K562 (cell line): ENCODE results near the gene TXNRD1. TPM values are rescaled to one million over a fixed set of nuclear protein-coding genes. Genes with fewer than 3 reads are reported as not detected.

ENCODE experiments used
- ATAC-seq: fragments of 200-7000 bp; cut with Tn5 transposase; 3 replicates; pipeline ENCODE4 v1.9.1; 2020; ENCODE audit warnings: moderate library complexity
- BruUV-seq: library from RNA; stranded (reverse); fragments of 400-500 nt; replicated peaks from 2 replicates; lab custom pipeline; 2021; lab: Mats Ljungman, UMichigan
- CTCF ChIA-PET: fragments of 300-600 bp; formaldehyde crosslinking; extraction: SDS; loops from one replicate; lab custom pipeline; 2021; ENCODE audit warnings: low intra/inter-chr PET ratio; lab: Yijun Ruan, JAX
- POLR2A ChIA-PET: fragments of 300-600, 350-650 bp; sonication (Branson Sonifier 250); formaldehyde crosslinking; extraction: SDS; loops from one replicate; lab custom pipeline; 2021; ENCODE audit warnings: antibody characterized with exemption, inconsistent platforms; lab: Yijun Ruan, JAX
- DNase-seq, 4 experiments: peaks; one replicate each; pipeline versions ENCODE4 v3.0.0 to v3.0.0-alpha.2; 2011 to 2018; ENCODE audit warnings: low spot score in 3 of 4, mixed read lengths in 3 of 4; ENCODE audit errors: extremely low read depth in 1 of 4
- FAIRE-seq: peaks from 2 replicates; lab custom pipeline; 2011; peaks lifted over from hg19 to GRCh38; lab: Jason Lieb, UNC
- H2AFZ ChIP-seq: 2 replicates; pipeline ENCODE4 v1.6.0; 2011; ENCODE audit warnings: low read depth, low read length, control low read depth, inconsistent platforms
- H3K27ac ChIP-seq: fragments of 200-600 bp; 3 replicates; pipeline ENCODE4 v1.8.0; 2011; ENCODE audit warnings: low read depth, mild to moderate bottlenecking, control low read depth, inconsistent platforms, low read length, moderate library complexity, mixed read lengths; ENCODE audit errors: extremely low read depth
- H3K27me3 ChIP-seq, 2 experiments: fragments of 300-600 bp in 1 of 2; 2 replicates in 1 of 2; 3 replicates in 1 of 2; pipeline versions ENCODE4 v1.6.0 to v1.8.0; 2011; ENCODE audit warnings: inconsistent platforms in 2 of 2, low read length in 2 of 2, mild to moderate bottlenecking in 1 of 2, mixed read lengths in 1 of 2, moderate library complexity in 1 of 2; ENCODE audit not compliant: control insufficient read depth in 2 of 2, insufficient read depth in 2 of 2
- H3K36me3 ChIP-seq: fragments of 300-600 bp; 3 replicates; pipeline ENCODE4 v1.8.0; 2011; ENCODE audit warnings: mild to moderate bottlenecking, low read length, inconsistent platforms; ENCODE audit not compliant: control insufficient read depth, insufficient read depth
- H3K4me1 ChIP-seq, 2 experiments: fragments of 200-600 bp in 1 of 2; replicated peaks in 1 of 2; 2 replicates in 1 of 2; 3 replicates in 1 of 2; pipeline versions ENCODE4 v1.5.1 to v1.8.0; 2011; ENCODE audit warnings: inconsistent platforms in 2 of 2, low read length in 2 of 2, mild to moderate bottlenecking in 1 of 2, mixed read lengths in 1 of 2, moderate library complexity in 1 of 2; ENCODE audit not compliant: control insufficient read depth in 2 of 2, insufficient read depth in 2 of 2
- H3K4me2 ChIP-seq: 2 replicates; pipeline ENCODE4 v1.6.1; 2011; ENCODE audit warnings: low read length, control low read depth, inconsistent platforms, mixed read lengths; ENCODE audit not compliant: insufficient read depth
- H3K4me3 ChIP-seq: fragments of 200-600 bp; sonication (generic), shearing (Covaris generic); 2 replicates; pipeline ENCODE4 v1.5.1; 2016; ENCODE audit warnings: control low read depth, inconsistent platforms
- H3K79me2 ChIP-seq: fragments of 200-600 bp; 3 replicates; pipeline ENCODE4 v1.8.0; 2011; ENCODE audit warnings: low read length, inconsistent platforms; ENCODE audit not compliant: control insufficient read depth, insufficient read depth
- H3K9ac ChIP-seq, 2 experiments: 2 replicates each; pipeline versions ENCODE4 v1.6.0 to v1.6.1; 2011; ENCODE audit warnings: low read depth in 2 of 2, low read length in 2 of 2, control low read depth in 1 of 2, inconsistent platforms in 1 of 2, mild to moderate bottlenecking in 1 of 2, mixed read lengths in 1 of 2; ENCODE audit not compliant: insufficient read depth in 1 of 2
- H3K9me1 ChIP-seq: one replicate; pipeline ENCODE4 v1.6.0; 2011; ENCODE audit warnings: inconsistent platforms, mild to moderate bottlenecking, low read length, moderate library complexity; ENCODE audit not compliant: control insufficient read depth, insufficient read depth
- H3K9me3 ChIP-seq: replicated peaks from 2 replicates; pipeline ENCODE4 v1.5.1; 2011; ENCODE audit warnings: low read depth, low read length, inconsistent platforms; ENCODE audit not compliant: control insufficient read depth, insufficient read depth
- H4K20me1 ChIP-seq: replicated peaks from 2 replicates; pipeline ENCODE4 v1.6.1; 2011; ENCODE audit warnings: low read length, inconsistent platforms, mixed read lengths; ENCODE audit not compliant: control insufficient read depth, insufficient read depth
- FOXA3 ChIP-seq, 2 experiments: fragments of 450-650 bp in 1 of 2; sonication (generic) in 1 of 2; formaldehyde crosslinking; IDR thresholded peaks in 1 of 2; conservative IDR thresholded peaks in 1 of 2; 2 replicates each; pipeline versions ENCODE4 v1.4.0 to v1.8.0; 2020 to 2022; ENCODE audit warnings: mild to moderate bottlenecking in 2 of 2, missing genetic modification reagents in 1 of 2
- HINFP ChIP-seq: fragments of 450-650 bp; conservative IDR thresholded peaks from 2 replicates; pipeline ENCODE4 v1.6.1; 2016; ENCODE audit warnings: missing genetic modification characterization, low read depth, mild to moderate bottlenecking, control low read depth, missing compliant biosample characterization
- IFI16 ChIP-seq: fragments of 250-450 bp; sonication (Bioruptor Pico); IDR thresholded peaks from 2 replicates; pipeline ENCODE4 v2.1.2; 2022; ENCODE audit warnings: mild to moderate bottlenecking, inconsistent platforms
- MAFF ChIP-seq: IDR thresholded peaks from 2 replicates; pipeline ENCODE4 v1.6.1; 2012; ENCODE audit warnings: low read length, improper control_type of control experiment
- MCM3 ChIP-seq: fragments of 450-650 bp; IDR thresholded peaks from 2 replicates; pipeline ENCODE4 v1.6.1; 2016
- PHTF2 ChIP-seq: fragments of 250-450 bp; sonication (Bioruptor Pico); IDR thresholded peaks from 2 replicates; pipeline ENCODE4 v1.5.0; 2021; ENCODE audit warnings: mild to moderate bottlenecking
- POLR3G ChIP-seq: IDR thresholded peaks from 2 replicates; pipeline ENCODE4 v1.6.1; 2011; ENCODE audit not compliant: insufficient read length, insufficient replicate concordance; ENCODE audit errors: extremely low read depth
- SOX6 ChIP-seq: fragments of 450-650 bp; IDR thresholded peaks from 2 replicates; pipeline ENCODE4 v1.6.1; 2014; ENCODE audit warnings: mild to moderate bottlenecking
- ZNF143 ChIP-seq: sonication (generic); formaldehyde crosslinking; IDR thresholded peaks from 2 replicates; pipeline ENCODE4 v1.9.0; 2022; ENCODE audit warnings: mild to moderate bottlenecking, missing genetic modification reagents
- ZNF318 ChIP-seq, 2 experiments: fragments of 450-650 bp; IDR thresholded peaks; 2 replicates each; pipeline ENCODE4 v1.6.1; 2016; ENCODE audit warnings: mild to moderate bottlenecking in 2 of 2, borderline replicate concordance in 1 of 2, low read depth in 1 of 2, moderate library complexity in 1 of 2
- ZNF41 ChIP-seq: fragments of 250-450 bp; sonication (Bioruptor Pico); conservative IDR thresholded peaks from 2 replicates; pipeline ENCODE4 v1.4.0; 2020; ENCODE audit warnings: mild to moderate bottlenecking
- ZNF445 ChIP-seq: fragments of 250-450 bp; sonication (Bioruptor Pico); IDR thresholded peaks from 2 replicates; pipeline ENCODE4 v1.4.0; 2020; ENCODE audit warnings: low read depth, mild to moderate bottlenecking, moderate library complexity
- ZNF511 ChIP-seq: sonication (generic); formaldehyde crosslinking; IDR thresholded peaks from 2 replicates; pipeline ENCODE4 v1.8.0; 2022; ENCODE audit warnings: mild to moderate bottlenecking, missing genetic modification reagents
- WGBS: fragments of 100-300 bp; shearing (Covaris generic); methylation state at CpG from one replicate; pipeline ENCODE4 v1.1.6; 2016; ENCODE audit warnings: low coverage, mixed read lengths; ENCODE audit not compliant: insufficient coverage; ENCODE audit errors: missing lambda C conversion rate; 5-methylcytosine and 5-hydroxymethylcytosine counted together
- in situ Hi-C: fragments of 300-500 bp; cut with MboI; formaldehyde crosslinking; loops from 4 replicates; pipeline ENCODE4 v1.15.0; 2018; ENCODE audit warnings: inconsistent platforms, mixed read lengths
- intact Hi-C: fragments of 100-400 bp; cut with micrococcal nuclease; formaldehyde crosslinking; loops from 2 replicates; pipeline ENCODE4 v1.14.2; 2022
- polyA plus RNA-seq, 8 experiments: library from polyadenylated mRNA; depleted of rRNA in 4 of 8; stranded (reverse) in 5 of 8; unstranded in 3 of 8; fragments of >200 nt; fragmentation: Nextera tagmentation in 2 of 8; fragmentation: Illumina TruSeq in 1 of 8; extraction: Ambion mirVana in 2 of 8; extraction: Trizol in 1 of 8; gene quantifications; 2 replicates each; pipeline versions ENCODE4 v1.2.1 to v1.2.3, GENCODE V29; 2011 to 2014; ENCODE audit warnings: inconsistent platforms in 1 of 8, missing spikeins in 1 of 8
- total RNA-seq, 7 experiments: library from RNA; depleted of rRNA in 6 of 7; stranded (reverse); fragments of >200 nt in 6 of 7; fragmentation: Illumina TruSeq in 2 of 7; extraction: Trizol in 2 of 7; gene quantifications; 2 replicates each; pipeline versions ENCODE4 v1.2.1 to v1.2.3, GENCODE V29; 2011 to 2021; ENCODE audit warnings: low replicate concordance in 1 of 7

TXNRD1 gene
- total and polyA plus RNA-seq, 9 of the 15 experiments (the other 6 are each of a cell fraction or from before 2014, with no cell fraction given) = 107 to 189 (median 146) TPM

- no peaks in the 10 kb centered on the region for H3K4me1 ChIP-seq
- H3K27me3 ChIP-seq = no peaks in the 10 kb centered on the region
- FAIRE-seq (no peak), ATAC-seq (no peak), DNase-seq (no peak)
- TF ChIP-seq SOX6 (no peak), ZNF511 (CRISPR knock-in tag) (no peak), FOXA3 (CRISPR knock-in tag; conservative IDR thresholded peaks at IDR 0.05 in 1 of 2, IDR thresholded peaks at IDR 0.05 in 1 of 2) (no peak), ZNF143 (no peak), PHTF2 (CRISPR knock-in tag) (no peak), HINFP (tag) (no peak), POLR3G (no peak), IFI16 (CRISPR knock-in tag) (no peak), ZNF318 (IDR thresholded peaks at IDR 0.05; ENCODE audit: borderline replicate concordance in 1 of 2, low read depth in 1 of 2) (no peak), ZNF445 (CRISPR knock-in tag) (no peak), MCM3 (no peak), ZNF41 (CRISPR knock-in tag) (no peak), MAFF (no peak)
- no peak overlapping the region for H3K27ac ChIP-seq
- no peaks in the 10 kb centered on the region for H4K20me1 ChIP-seq
- ChIA-PET POLR2A (no interaction called here), CTCF (no interaction called here)
- in situ Hi-C loops = no loop called here
- H3K79me2 ChIP-seq = no peaks in the 10 kb centered on the region
- 14% methylated on average over 2 of the region's 2 CpGs for WGBS
- H3K9me1 ChIP-seq = no peaks in the 10 kb centered on the region
- no peak overlapping the region for H2AFZ ChIP-seq
- peaks cover 4% of the 10 kb centered on the region; the same call in 1 of the 2 replicates for H3K9me3 ChIP-seq
- no peak overlapping the region for H3K4me2 ChIP-seq
- intact Hi-C loops = no loop called here
- H3K9ac ChIP-seq = no peak overlapping the region
- no TSS peak for BruUV-seq
- no peaks in the 10 kb centered on the region for H3K36me3 ChIP-seq
- no peak overlapping the region for H3K4me3 ChIP-seq
Observed at GRCh38 chr12:104197264-104197663, 18.3 kb upstream of the TXNRD1 start.
